Esophagus squamous epithelium (tissue), 4 donors: ENCODE results near the gene CD22.

ENCODE experiments used
- CTCF ChIP-seq, 6 experiments: fragments of 450-650 bp in 4 of 6; fragments of 200-600 bp in 2 of 6; sonication (generic) in 2 of 6; IDR thresholded peaks; one replicate each; pipeline ENCODE4 v1.5.1; 2016 to 2019; ENCODE audit warnings: antibody characterized with exemption in 6 of 6, mild to moderate bottlenecking in 4 of 6, moderate library complexity in 4 of 6
- POLR2A ChIP-seq, 4 donors: fragments of 450-650 bp; IDR thresholded peaks; one replicate each; pipeline ENCODE4 v1.6.1; 2017; ENCODE audit warnings: antibody characterized with exemption in 4 of 4, mild to moderate bottlenecking in 4 of 4, moderate library complexity in 3 of 4

GRCh38 chr19:35296644-35297514 is 32.1 kb upstream of the CD22 start:
- TF ChIP-seq CTCF (IDR thresholded peaks at IDR 0.05), result no peak
- no peak for TF ChIP-seq POLR2A (IDR thresholded peaks at IDR 0.05)
